HG03342 (cell line): Measurements from ENCODE around the gene SYNC.
"Not testable (repeated sequence)": the region's sequence is repeated elsewhere in the genome, so short reads cannot be mapped to it uniquely, and the experiment has no call there.

Experiments used
- ATAC-seq: cut with Tn5 transposase; IDR thresholded peaks from one replicate; pipeline ENCODE4 v1.9.1; 2021; ENCODE audit warnings: mild to moderate bottlenecking, moderate library complexity; ENCODE audit not compliant: unreplicated experiment

Gene SYNC

DNA sequence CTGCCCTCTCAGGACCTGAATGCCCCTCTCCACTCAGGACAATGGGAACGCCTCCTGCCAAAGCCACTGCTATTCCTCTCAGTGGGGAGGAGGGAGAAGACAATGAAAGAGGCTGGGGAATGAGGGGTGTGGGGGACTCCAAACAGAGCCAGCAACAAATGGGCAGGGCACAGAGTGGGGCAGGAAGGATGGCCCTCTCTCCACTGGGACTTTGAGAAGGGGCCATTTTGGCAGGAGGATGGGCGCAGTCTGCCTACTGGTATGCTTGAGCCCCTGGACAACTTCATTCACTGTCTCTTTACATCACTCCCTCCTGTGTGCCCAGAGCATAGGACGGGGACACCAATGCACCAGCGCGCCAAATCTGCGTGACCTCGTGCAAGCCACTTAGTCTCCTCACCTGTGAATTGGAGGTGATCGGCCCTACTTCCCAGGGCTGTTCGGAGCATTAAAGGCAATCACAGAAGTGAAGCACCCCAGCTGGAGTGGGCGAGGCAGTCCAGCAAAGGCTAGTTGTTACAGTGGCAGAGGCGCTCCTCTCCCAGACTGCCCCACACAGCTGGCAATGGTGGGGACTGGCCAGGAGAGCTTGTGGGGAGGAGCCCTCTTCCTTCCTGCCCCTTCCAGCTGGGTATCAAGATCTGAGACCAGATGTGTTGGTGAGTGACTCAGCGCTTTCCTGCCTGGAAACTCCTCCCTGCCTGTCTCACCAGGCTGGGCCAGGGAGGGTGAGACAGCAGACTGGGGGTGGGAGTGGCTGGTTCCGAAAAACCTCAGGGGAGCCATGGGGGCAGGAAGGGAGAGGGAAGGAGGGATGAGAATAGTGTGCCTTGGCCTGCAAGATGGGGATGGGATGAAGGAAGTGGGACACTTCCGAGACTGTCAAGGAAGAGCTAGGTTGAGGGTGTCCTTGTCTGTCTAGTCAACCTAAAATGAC is 22.4 kb upstream of the SYNC start:
- ATAC-seq: no peak

DNA sequence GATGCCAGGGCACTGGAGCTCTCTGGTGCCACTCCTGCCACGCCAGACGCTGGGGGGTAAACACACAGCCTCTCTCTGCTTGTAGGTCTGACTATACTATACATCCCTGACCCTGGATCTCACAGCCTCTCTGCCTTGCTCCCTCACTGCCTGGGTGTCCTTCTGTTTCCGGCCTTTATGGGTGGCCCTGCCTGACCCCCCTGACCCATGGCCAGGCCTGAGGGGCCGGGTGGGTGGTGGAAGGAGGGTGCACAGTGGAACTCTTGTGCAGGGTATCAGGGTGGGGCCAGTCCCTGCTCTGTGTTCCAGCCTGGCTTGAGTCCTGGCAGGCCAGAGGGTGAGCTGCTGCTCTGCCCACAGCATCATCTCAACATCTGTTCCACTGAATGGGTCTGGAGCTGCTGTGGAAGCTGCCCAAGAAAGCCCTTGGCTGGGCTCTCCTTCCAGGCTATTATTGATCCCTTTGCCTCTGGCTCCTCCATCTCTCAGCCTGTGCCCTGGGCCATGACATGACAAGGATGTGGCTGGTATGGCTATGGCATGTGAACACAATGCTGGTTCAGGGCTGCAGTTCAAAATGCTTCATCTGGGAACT is 17.2 kb upstream of the SYNC start:
- no peak for ATAC-seq

DNA sequence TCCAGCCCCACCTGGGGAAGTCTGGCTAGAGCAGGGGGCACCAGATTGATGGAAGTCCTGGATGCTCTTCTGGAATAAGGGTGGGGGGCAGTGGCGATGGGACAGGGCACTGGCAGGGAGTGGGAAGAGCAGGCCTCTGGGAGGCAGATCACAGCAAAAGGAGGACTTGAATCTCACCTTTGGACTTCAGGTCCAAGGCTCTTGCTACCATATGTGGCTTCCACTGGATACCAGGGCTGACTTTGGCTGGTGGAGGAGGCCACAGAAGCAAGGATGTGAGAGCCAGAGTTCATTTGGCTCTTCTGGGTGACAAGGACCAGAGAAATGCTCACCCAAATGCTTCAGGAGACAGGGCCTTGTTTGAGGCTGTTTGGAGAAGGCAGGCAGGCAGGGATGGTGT is 16.0 kb upstream of the SYNC start:
- ATAC-seq: no peak

DNA sequence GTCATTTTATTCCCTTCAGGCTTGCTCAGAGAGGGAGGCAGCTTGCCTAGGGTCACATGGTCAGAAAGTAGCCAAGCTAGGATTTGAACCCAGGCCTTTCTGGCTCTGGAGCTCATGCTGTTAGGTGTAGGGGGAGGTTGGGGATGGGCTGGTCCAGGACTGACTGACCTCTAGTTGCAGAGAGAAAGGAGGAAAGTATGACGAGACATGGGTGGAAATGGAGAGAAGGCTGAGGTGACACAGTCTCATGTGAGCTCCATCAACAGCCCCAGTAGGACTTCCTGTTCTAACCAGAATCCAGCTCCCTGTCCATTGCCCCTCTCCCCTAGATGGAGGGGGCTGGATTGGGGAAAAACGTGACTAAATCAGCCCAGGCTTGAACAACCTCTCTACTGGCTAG is 15.5 kb upstream of the SYNC start:
- no peak for ATAC-seq

DNA sequence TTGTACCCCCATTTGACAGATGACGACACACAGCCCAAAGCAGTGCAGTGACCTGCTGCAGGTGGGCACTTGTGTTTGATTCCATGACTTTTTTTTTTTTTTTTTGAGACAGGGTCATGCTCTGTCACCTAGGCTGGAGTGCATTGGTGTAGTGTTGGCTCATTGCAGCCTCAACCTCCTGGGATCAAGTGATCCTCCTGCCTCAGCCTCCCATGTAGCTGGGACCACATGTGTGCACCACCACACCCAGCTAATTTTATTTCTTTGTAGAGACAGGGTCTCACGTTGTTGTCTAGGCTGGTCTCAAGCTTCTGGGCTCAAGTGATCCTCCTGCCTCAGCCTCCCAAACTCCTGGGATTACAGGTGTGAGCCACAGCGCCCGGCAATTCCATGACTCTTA is 14.9 kb upstream of the SYNC start:
- ATAC-seq: no peak

DNA sequence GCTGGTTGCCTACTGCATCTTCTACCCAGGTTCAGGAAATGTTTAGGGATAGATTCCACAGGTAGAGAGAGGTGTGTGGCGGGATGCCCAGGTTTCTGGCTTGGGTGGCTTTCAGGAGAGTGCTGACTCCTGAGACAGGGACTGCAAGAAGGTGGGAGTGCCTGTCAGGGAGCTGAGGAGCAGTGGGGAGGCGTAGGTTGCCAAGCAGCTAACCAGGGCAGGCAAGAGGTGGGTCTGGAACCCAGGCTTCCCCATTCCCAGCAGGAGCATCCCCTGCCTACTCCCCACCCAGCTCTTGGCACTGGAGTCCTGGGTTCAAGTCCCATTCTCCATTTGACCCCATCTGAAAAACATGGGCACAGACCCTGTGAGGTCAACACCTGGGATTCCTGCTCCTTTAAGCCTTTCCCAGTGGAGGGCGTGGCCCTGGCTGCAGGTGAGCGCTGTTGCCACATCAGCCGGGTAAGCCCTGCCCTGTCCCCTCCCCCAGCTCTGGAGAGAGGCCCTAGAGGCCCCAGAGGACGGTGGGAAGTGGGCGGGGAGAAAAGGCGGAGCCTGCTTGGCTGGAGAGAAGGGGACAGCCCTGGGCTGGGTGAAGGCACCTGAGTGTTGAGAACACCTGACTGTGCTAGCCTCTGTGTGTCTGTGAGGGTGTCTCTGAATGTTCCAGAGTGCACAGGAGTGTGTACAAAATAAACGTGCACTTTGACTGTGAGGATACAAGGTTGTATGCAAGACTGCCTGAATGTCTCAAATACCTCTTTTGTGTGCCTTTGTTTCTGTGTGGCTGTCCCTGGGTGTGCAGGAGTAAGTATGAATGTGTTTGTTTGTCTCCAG is 14.0 kb upstream of the SYNC start:
- ATAC-seq: no peak

DNA sequence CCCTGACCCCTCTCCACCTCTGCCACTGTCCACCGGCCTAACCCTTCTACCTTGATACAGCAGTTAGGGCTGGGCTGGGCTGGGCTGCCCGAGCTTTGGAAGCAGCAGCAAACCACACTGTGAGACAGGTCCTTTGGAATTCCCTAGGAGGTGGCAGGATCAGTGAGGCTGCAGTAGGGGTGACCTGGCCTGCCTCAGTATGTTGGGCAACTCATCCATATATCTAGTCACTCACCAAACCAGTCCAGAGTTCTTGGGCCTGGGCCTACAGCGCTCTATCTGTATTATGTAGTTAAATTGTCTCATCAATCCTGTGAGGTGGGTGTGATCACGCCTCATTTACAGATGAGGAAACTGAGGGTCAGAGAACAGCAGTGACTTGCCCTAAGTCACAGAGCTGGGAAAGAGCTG is 13.3 kb upstream of the SYNC start:
- ATAC-seq: no peak

DNA sequence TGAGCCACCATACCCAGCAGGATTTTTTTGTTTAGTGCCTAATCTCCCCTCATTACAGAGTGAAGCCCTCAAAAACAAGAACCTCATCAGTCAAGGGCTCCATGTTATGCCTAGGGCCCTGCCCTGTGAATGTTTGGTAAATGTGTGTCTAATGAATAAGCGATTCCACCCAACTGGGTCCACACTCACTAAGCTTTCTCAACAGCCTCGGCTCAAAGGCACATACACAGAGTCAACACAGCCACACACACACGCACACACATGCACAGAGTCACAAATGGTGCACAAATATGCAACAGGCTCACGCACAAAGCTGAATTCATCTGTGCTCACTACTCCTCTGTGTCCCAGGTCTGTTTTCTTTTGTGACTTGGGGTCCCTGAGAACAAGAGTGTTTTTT is 11.7 kb upstream of the SYNC start:
- no peak for ATAC-seq

DNA sequence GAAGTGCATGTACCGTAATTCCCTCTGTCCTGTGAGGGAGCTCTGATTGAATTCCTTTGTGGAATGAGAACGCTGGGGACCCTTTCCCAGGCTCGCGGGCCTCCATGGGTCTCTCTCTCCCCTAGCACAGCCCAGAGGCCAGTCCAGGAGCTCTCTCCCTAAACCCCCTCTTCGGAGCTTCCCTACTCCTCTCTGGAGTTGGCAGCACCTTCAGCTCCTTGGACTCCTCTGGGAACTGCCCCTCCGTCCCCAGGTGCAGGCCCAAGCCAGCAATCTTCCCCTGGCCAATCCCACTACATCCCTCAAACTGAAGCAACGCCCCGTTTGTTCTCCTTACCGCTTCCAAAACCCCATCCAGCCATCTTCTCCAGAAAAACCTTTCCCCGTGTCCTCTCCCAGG is 10.5 kb upstream of the SYNC start:
- no peak for ATAC-seq

DNA sequence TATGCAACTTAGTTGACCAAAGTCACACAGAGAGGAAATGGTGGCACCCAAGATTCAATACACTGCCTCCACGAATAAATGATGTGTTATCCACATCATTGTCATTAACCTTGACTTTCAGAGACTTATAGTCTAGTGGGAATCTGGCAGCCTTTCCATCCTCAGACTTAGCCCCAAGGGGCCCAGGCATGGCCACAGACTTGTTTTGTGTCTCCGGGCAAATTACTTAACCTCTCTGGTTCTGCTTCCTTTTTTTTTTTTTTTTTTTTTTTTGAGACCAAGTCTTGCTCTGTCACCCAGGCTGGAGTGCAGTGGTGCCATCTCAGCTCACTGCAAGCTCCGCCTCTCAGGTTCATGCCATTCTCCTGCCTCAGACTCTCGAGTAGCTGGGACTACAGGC is 8.7 kb upstream of the SYNC start:
- not testable (repeated sequence) for ATAC-seq

DNA sequence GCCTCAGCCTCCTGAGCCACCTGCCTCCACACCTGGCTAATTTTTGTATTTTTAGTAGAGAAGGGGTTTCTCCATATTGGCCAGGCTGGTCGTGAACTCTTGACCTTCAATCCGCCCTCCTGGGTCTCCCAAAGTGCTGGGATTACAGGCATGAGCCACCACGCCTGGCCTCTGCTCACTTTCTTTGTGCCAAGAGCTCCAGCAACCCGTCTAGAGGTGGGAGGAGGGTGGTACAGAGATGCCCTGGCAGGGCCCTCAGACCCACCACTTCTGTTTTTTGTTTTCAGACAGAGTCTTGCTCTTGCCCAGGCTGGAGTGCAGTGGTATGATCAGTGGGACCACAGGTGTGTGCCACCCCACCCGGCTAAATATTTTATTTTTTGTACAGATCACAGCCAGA is 6.9 kb upstream of the SYNC start:
- ATAC-seq: no peak

DNA sequence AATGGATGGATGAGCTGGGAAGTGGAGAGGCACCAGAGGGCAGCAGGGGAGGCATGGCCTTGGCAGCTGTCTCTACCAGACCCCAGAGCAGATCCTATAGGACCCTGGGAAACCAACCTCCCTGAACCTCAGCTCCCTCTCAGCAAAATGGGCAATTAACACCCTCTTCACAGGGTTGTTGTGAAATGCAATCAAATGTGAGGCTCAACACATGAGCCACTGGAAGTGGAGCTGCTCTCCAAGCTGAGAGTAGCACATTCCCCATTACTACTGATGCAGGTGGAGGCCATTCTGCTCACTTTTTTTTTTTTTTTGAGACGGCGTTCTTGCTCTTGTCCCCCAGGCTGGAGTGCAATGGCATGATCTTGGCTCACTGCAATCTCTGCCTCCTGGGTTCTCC is 6.5 kb upstream of the SYNC start:
- ATAC-seq: no peak

DNA sequence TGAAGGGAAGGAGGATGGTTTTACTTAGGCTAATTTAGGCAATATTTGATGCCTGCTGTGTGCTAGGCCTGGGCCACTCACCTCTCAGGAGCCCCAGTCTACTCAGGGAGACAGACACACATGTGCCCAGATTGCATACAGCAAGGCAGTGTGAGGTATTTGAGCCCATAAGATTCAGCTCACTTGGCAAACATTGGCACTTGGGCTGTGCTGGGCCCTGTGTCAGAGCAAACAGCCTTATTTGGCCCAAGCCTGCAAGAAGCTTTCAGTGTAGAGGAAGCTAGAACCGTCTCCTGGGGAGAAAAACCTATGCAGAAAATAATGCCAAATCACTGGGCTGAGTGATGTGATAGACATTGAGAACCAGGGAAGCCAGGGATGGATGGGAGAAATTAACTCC is 3.9 kb upstream of the SYNC start:
- ATAC-seq: no peak

DNA sequence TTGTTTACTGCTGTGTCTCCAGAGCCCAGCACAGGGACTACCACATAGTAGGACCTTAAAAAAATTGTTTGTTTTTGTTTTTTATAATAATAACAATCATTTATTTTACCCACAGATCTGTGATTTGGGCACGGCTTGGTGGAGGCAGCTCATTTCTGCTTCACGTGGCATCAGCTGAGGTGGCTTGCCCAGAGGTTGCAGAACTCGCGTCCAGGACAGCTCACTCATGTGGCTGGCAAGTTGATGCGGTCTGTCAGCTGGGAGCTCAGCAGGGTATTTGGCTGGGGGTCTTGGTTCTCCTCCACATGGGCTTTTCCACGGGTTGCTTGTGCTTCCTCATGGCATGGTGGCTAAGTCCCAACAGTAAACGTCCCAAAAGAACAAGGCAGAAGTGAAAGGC is 2.9 kb upstream of the SYNC start:
- ATAC-seq: no peak

DNA sequence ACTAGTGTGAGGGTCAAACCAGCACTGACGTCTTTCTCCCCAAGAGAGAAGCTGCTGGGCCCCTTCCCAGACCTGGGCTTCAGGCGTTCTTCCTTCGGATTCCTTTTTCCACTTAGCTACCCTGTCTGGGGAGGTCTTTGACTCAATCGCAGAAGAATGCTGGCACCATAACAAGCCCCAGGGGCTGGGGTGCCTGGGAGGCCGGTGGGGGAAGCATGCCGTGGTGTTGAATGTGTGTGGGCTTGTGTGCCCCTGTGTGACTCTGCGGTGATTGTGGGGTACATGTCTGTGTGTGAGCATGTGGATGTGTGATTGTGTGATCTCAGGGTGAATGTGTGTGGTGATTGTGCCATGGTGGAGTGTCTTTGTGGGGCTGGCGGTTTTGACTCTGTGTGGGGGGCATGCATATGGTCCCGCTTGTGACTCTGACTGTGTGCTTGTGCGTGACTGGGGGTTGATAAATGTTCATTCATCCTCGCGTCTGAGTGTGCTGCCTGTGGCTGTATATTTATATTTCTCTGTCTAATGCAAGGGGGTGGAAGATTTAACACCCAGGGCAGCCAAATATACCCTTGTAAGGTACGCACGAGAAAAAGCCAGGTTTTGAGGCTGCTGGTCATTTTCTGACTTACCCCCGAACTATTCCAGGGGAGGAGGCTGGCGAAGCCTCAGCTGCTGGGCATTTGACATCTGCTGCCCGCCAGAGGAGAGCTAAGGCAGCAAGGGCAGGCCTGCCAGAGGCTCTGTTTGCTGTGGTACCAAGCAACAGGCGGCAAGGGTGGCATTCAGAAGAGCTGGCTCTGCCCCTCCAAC is 1.1 kb upstream of the SYNC start:
- no peak for ATAC-seq

DNA sequence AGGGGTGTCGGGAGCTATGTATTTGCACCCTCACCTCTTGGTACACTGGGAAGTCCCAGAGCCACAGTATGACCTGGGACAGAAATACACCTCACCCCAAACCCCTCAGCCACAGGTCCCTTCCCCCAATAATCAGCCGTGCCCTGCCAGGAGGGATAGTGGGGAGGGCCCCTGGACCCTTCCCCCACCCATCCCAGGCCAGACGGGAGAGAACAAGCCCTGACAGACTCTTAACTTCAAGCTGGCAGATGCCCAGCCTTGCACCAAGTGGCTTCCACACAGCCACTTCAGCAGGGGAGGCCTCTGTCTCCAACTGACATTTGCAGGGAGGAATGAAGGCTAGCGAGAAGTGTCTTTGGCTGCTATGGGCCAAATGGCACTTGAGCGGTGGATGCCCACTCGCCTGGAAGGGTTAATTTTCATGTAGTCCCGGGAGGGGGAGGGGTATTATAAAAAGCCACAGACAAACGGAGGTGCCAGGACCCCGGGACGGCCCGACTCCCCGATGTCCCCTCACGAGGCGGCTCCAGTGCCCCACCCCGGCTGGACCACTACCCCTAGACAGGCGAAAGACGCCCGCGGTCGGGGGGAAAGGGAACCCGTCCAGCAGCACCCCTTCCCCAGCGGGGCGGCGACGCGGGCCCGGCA is 495 bp downstream of the SYNC start:
- no peak for ATAC-seq

DNA sequence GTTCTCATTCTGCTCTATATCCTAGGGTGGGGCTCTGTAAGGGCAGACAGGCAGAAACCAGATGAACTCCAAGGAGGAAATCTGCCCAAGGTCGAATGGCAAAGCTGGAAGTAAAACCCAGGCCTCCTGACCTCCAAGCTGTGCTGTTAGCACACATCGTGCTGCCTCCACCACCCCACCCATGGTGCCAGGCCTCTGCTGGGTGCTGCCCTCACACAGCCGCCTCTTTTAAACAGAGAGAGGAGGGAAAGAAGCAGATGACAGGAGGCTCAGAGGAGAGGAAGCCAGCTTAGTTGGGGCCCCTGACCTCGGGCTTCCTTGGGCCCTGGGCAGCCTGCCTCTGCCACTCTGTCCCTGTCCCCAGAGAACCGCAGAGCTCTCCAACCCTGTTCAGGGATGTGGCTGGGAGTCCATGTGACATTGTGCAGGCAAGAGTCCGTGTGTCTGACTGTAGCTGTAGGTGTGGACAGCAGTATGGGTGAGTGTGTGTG is 1.1 kb downstream of the SYNC start:
- no peak for ATAC-seq

DNA sequence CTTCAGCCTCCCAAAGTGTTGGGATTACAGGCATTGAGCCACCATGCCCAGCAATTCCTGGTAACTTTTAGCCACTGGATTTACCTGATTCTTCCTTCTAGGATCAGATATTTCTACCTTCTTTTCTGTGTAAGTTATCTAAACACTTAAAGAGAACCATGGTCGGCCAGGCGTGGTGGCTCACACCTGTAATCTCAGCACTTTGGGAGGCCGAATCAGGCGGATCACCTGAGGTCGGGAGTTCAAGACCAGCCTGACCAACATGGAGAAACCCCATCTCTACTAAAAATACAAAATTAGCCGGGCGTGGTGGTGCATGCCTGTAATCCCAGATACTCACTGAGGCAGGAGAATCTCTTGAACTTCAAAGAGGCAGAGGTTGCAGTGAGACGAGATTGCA is 5.6 kb downstream of the SYNC start:
- ATAC-seq: not testable (repeated sequence)

DNA sequence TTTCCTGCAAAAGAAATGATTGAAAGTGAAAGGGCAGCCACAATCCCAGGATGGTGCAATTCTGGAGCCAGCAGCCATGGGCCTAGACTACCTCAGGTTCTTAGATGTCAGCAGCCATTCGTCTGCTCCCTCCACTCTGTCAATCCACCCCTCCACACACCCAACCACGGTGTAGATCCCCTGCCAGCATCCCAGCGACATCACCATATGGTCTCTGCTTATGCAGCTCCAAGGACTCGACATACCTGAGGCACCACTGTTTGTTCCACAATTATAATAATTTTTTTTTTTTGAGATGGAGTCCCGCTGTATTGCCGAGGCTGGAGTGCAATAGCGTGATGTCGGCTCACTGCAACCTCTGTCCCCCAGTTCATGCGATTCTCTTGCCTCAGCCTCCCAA is 6.5 kb downstream of the SYNC start:
- no peak for ATAC-seq
